NCI-H1048 (cell line): ENCODE measurements around the gene IL13RA2.

Experiments used
- DNase-seq: peaks from one replicate; lab custom pipeline; 2025; lab: John Stamatoyannopoulos, UW

Gene IL13RA2

GRCh38 chrX:114997779-114998178, 19.6 kb downstream of the IL13RA2 start:
- DNase-seq = no peak

GRCh38 chrX:114985967-114986592, 31.3 kb downstream of the IL13RA2 start:
- no peak for DNase-seq

DNA sequence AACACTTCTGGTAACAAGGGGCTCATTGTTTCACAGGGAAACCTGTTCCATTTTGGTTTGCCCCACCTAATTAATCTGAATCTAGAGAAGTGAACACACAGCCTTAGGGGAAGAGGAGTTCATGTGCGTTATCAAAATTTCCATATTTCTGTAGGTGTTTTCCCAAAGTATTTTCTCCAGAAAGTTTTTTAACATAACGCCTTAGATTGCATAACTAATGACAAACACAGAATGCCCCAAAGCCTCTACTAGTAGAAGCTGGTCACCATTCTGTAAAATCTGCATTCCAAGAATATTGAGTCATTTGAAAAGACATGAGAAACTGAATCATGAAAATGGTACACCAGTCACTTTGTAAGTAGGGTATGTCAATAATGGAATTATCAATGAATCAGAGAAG, 41.1 kb downstream of the IL13RA2 start:
- peak; percentile 12 for DNase-seq

GRCh38 chrX:114973013-114973412, 44.4 kb downstream of the IL13RA2 start:
- no peak for DNase-seq

GRCh38 chrX:114970806-114971205, 46.6 kb downstream of the IL13RA2 start:
- no peak for DNase-seq

- no peak for DNase-seq
These were observed 53.0 kb downstream of the IL13RA2 start for GRCh38 chrX:114964374-114964773.

DNA sequence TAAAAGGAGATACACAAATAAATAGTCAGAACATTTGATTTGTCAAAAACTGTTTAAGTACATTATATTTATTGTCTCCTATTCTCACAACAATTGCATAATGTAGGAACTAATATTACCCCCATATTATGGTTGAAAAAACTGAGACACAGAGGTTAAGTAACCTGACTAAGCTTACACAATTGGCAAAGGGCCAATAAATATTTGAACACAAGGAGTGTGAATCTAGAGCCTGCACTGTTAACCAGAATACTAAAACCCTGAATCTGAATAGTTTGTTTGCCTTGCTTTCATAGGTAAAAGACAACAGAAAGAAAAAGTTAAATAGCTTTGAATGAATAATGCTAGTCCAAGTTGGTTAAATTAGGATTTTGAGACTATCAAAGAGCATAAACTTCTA, 55.2 kb downstream of the IL13RA2 start:
- DNase-seq = no peak

GRCh38 chrX:114959729-114960128, 57.7 kb downstream of the IL13RA2 start:
- no peak for DNase-seq
